Measurements from ENCODE around the gene FASTKD2. TPM values are rescaled to one million over a fixed set of nuclear protein-coding genes. Genes with fewer than 3 reads are reported as not detected.
A peak's percentile ranks its signal among the peaks of the same experiment; 100 is the strongest.

Gene FASTKD2
- total RNA-seq (ENCODE audit: unreplicated experiment) = 20.1 TPM
- long read RNA-seq, transcript FASTKD2-202 (12 exons, 2,586 nt) = minor isoform, 9 of 27 reads
- long read RNA-seq, transcript FASTKD2-201 (12 exons, 3,188 nt) = major isoform, 14 of 27 reads
- long read RNA-seq, partial matches to known transcripts = 2 of 27 reads
- long read RNA-seq, other reads (novel, unspliced or antisense) = 1 of 27 reads

GRCh38 chr2:206765242-206766056, at the start of gene FASTKD2, which contains the start of gene MDH1B:
TSS of gene FASTKD2 (plus strand) at chr2:206765606. CDS start at chr2:206766694, 1,088 bp downstream.
TSS of gene MDH1B (minus strand) at chr2:206765328. CDS start at chr2:206765271, 57 bp downstream.
- peaks cover 11% of the 10 kb centered on the region for H3K4me1 Mint-ChIP-seq (ENCODE audit: unreplicated experiment)
- no peaks in the 10 kb centered on the region for H3K9me3 Mint-ChIP-seq (ENCODE audit: unreplicated experiment)
- H3K36me3 Mint-ChIP-seq (ENCODE audit: low read depth, unreplicated experiment) = peaks cover 6% of the 10 kb centered on the region
- TF ChIP-seq CTCF (IDR thresholded peaks at IDR 0.05; ENCODE audit: unreplicated experiment) = no peak
- DNase-seq (ENCODE audit: low spot score) = peak; percentile 73
- H3K4me3 Mint-ChIP-seq (ENCODE audit: unreplicated experiment) = peak within 1 kb of the TSS; percentile 99
- H3K27ac Mint-ChIP-seq (ENCODE audit: unreplicated experiment) = peak within 1 kb of the TSS; percentile 94
- peaks cover 3% of the 10 kb centered on the region for H3K27me3 Mint-ChIP-seq (ENCODE audit: unreplicated experiment)

DNA sequence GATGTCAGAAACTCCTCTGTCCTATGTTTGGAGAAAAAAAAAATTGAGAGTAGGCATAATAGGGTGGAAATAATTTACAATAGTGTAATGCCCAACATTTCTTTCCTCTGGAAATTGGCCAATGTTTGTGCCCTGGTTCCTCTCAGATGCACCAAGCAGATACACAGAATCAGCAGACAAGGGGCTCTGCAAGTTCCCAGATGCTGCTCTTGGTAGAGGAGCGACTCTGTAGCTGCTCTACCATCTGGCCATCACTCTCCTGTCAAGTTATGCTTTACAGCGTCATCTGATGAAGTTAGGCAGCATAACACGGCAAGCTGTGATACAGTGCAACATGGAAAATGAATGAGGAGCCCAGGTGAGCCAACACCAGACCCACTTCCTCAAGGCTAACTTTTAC, 48.8 kb upstream of the FASTKD2 start:
- no peak for TF ChIP-seq CTCF (IDR thresholded peaks at IDR 0.05; ENCODE audit: unreplicated experiment)
- Mint-ChIP-seq H3K27ac (ENCODE audit: unreplicated experiment) (no peak overlapping the region), H3K9me3 (ENCODE audit: unreplicated experiment) (no peaks in the 10 kb centered on the region), H3K4me1 (ENCODE audit: unreplicated experiment) (no peaks in the 10 kb centered on the region), H3K27me3 (ENCODE audit: unreplicated experiment) (peaks cover 1% of the 10 kb centered on the region), H3K4me3 (ENCODE audit: unreplicated experiment) (no peak overlapping the region), H3K36me3 (ENCODE audit: low read depth, unreplicated experiment) (no peaks in the 10 kb centered on the region)
- no peak for DNase-seq (ENCODE audit: low spot score)

- Mint-ChIP-seq H3K27ac (ENCODE audit: unreplicated experiment) (no peak within 1 kb of the TSS), H3K4me3 (ENCODE audit: unreplicated experiment) (no peak within 1 kb of the TSS), H3K4me1 (ENCODE audit: unreplicated experiment) (no peaks in the 10 kb centered on the region), H3K9me3 (ENCODE audit: unreplicated experiment) (peaks cover 5% of the 10 kb centered on the region), H3K27me3 (ENCODE audit: unreplicated experiment) (peaks cover 1% of the 10 kb centered on the region), H3K36me3 (ENCODE audit: low read depth, unreplicated experiment) (no peaks in the 10 kb centered on the region)
- TF ChIP-seq CTCF (IDR thresholded peaks at IDR 0.05; ENCODE audit: unreplicated experiment) = no peak
- no peak for DNase-seq (ENCODE audit: low spot score)
These were observed 47.1 kb upstream of the FASTKD2 start, which contains the start of gene DYTN for GRCh38 chr2:206718296-206718695. TSS of gene DYTN (minus strand) at chr2:206718396. CDS start at chr2:206718279, 117 bp downstream.

- Mint-ChIP-seq H3K27ac (ENCODE audit: unreplicated experiment) (no peak overlapping the region), H3K4me3 (ENCODE audit: unreplicated experiment) (no peak overlapping the region), H3K4me1 (ENCODE audit: unreplicated experiment) (no peaks in the 10 kb centered on the region), H3K36me3 (ENCODE audit: low read depth, unreplicated experiment) (no peaks in the 10 kb centered on the region), H3K27me3 (ENCODE audit: unreplicated experiment) (no peaks in the 10 kb centered on the region), H3K9me3 (ENCODE audit: unreplicated experiment) (peaks cover 5% of the 10 kb centered on the region)
- DNase-seq (ENCODE audit: low spot score) = no peak
- no peak for TF ChIP-seq CTCF (IDR thresholded peaks at IDR 0.05; ENCODE audit: unreplicated experiment)
These were observed 44.0 kb upstream of the FASTKD2 start for GRCh38 chr2:206721256-206721920.

Data from endothelial cell (in vitro differentiated cells).